Measurements from ENCODE around the gene CBX4. TPM values are rescaled to one million over a fixed set of nuclear protein-coding genes. Genes with fewer than 3 reads are reported as not detected.

The CBX4 gene
- total and polyA plus RNA-seq, 2 of the 13 experiments (the other 11 are each of a cell fraction or from before 2014, with no cell fraction given), result 25.8 to 50.8 TPM

- TF ChIP-seq YY1 (IDR thresholded peaks at IDR 0.05; ENCODE audit: insufficient read depth, insufficient replicate concordance, low read depth, low read length) (peak; percentile 28), ATF1 (CRISPR knock-in tag; IDR thresholded peaks at IDR 0.05) (no peak), SP2 (CRISPR knock-in tag; IDR thresholded peaks at IDR 0.05) (0 out of 2 replicates have a peak, but pooled peaks have one; percentile 18), RAD21 (CRISPR knock-in tag; IDR thresholded peaks at IDR 0.05) (no peak), FOXJ3 (CRISPR knock-in tag; IDR thresholded peaks at IDR 0.05; ENCODE audit: borderline replicate concordance) (0 out of 2 replicates have a peak, but pooled peaks have one; percentile 21), HDAC1 (CRISPR knock-in tag; IDR thresholded peaks at IDR 0.05) (0 out of 2 replicates have a peak, but pooled peaks have one; percentile 46), NKX3-1 (CRISPR knock-in tag; IDR thresholded peaks at IDR 0.05) (no peak), ATF2 (CRISPR knock-in tag; IDR thresholded peaks at IDR 0.05) (no peak), ZNF460 (CRISPR knock-in tag; IDR thresholded peaks at IDR 0.05; ENCODE audit: borderline replicate concordance) (no peak), PHF21A (CRISPR knock-in tag; IDR thresholded peaks at IDR 0.05) (0 out of 2 replicates have a peak, but pooled peaks have one; percentile 39), ZNF513 (CRISPR knock-in tag; conservative IDR thresholded peaks at IDR 0.05) (0 out of 2 replicates have a peak, but pooled peaks have one; percentile 19), RBM39 (IDR thresholded peaks at IDR 0.05; ENCODE audit: low read depth, low read length, poor library complexity, severe bottlenecking) (peak; percentile 81), ZNF383 (CRISPR knock-in tag; IDR thresholded peaks at IDR 0.05; ENCODE audit: borderline replicate concordance) (no peak), MAX (IDR thresholded peaks at IDR 0.05) (peak; percentile 34), ZNF850 (CRISPR knock-in tag; conservative IDR thresholded peaks at IDR 0.05) (peak; percentile 73; the same call in 1 of the 2 replicates), TAF15 (IDR thresholded peaks at IDR 0.05; ENCODE audit: low read depth, low read length, poor library complexity, severe bottlenecking) (peak; percentile 29), E2F1 (CRISPR knock-in tag; IDR thresholded peaks at IDR 0.05) (peak; percentile 46; the same call in 1 of the 2 replicates), ZBTB10 (CRISPR knock-in tag; IDR thresholded peaks at IDR 0.05; ENCODE audit: borderline replicate concordance) (peak; percentile 58), SRSF1 (optimal IDR thresholded peaks at IDR 0.05; ENCODE audit: low read depth, low read length) (peak; percentile 30), ZNF33B (CRISPR knock-in tag; IDR thresholded peaks at IDR 0.05) (0 out of 2 replicates have a peak, but pooled peaks have one; percentile 40), HNRNPH1 (optimal IDR thresholded peaks at IDR 0.05; ENCODE audit: low read depth, low read length) (no peak), MIXL1 (CRISPR knock-in tag; IDR thresholded peaks at IDR 0.05) (no peak)
These were observed 26.6 kb downstream of the CBX4 start (continued) for GRCh38 chr17:79812353-79813258.
